Measurements from ENCODE around the gene NCF4.

Gene NCF4

DNA sequence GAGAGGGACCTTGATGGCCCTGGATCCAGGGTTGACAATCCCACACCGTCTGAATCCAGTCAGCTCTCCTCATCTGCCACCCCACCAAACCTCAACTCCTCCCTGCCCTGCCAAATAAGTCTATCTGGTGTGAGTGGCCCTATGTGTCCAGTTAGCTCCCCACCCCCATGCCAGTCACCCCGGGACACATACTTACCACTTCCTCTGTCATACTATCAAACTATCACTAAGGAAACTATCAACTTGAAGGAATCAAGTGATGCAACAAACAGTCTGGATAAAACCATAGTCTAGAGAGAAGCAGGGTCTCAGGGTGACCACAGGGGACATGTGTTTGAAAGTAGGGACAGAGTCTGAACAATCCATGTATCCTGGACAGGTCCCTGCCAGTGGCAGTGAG is 39.4 kb downstream of the NCF4 start:
- Histone ChIP-seq H2AFZ (ENCODE audit: insufficient read depth, low read length, poor library complexity) (no peak overlapping the region), H3K18ac (ENCODE audit: low read length) (no peak overlapping the region), H2AK5ac (ENCODE audit: low read length) (no peak overlapping the region), H2BK12ac (ENCODE audit: low read length) (no peak overlapping the region), H3K4me2 (ENCODE audit: low read length) (no peak overlapping the region), H3K14ac (ENCODE audit: low read length) (no peak overlapping the region), H3K36me3 (ENCODE audit: control insufficient read depth in 1 of 2, insufficient read depth in 2 of 2, low read length in 2 of 2) (no peaks in the 10 kb centered on the region), H3K79me2 (ENCODE audit: control insufficient read depth, insufficient read depth, low read length, poor library complexity) (no peaks in the 10 kb centered on the region), H3K9me3 (ENCODE audit: insufficient read depth, low read depth, low read length) (peaks cover 9% of the 10 kb centered on the region), H2BK5ac (ENCODE audit: low read depth, low read length, poor library complexity) (no peak overlapping the region), H4K91ac (ENCODE audit: low read depth, low read length) (no peak overlapping the region), H3K4ac (ENCODE audit: low read depth, low read length) (no peak overlapping the region), H3K23ac (ENCODE audit: low read length) (no peak overlapping the region), H2BK120ac (ENCODE audit: insufficient read depth, low read length, poor library complexity) (no peak overlapping the region), H3K9ac (ENCODE audit: low read length) (no peak overlapping the region), H4K12ac (ENCODE audit: low read depth, low read length) (no peak overlapping the region), H3K4me3 (ENCODE audit: low read depth, low read length) (no peak overlapping the region), H3K4me1 (ENCODE audit: control insufficient read depth in 1 of 2, insufficient read depth in 2 of 2, low read length in 2 of 2) (peaks cover 4 to 7% of the 10 kb centered on the region in 2 experiments), H3K27me3 (ENCODE audit: insufficient read depth, low read length) (no peaks in the 10 kb centered on the region), H4K8ac (ENCODE audit: low read depth, low read length) (no peak overlapping the region), H3K27ac (ENCODE audit: low read depth, low read length) (no peak overlapping the region), H3K79me1 (ENCODE audit: low read length) (no peaks in the 10 kb centered on the region)
- WGBS (ENCODE audit: extremely low coverage, insufficient coverage, insufficient read length): no CpG with 5 or more reads among the region's 2 CpGs
- no peak for DNase-seq

DNA sequence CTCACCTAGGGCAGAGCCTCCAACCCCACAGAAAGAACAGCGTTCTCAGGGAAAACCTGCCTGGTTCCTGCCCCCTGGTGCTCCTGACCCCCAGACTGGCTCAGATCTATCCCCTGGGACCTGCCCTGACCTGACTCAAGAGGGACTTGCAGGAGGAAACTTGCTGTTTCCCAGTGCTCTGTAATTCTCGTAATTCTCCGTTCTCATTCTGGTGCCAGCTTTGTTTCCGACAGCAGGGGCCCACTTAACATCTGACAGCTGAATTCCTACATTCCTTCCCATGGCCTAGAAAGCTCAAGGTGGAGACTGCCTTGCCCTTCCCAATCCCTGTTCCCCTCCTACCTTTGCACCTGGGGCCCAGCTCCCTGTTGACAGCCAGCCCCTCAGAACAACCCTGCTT is 40.1 kb downstream of the NCF4 start:
- no peak overlapping the region for H2AFZ ChIP-seq (ENCODE audit: insufficient read depth, low read length, poor library complexity)
- no peak overlapping the region for H3K18ac ChIP-seq (ENCODE audit: low read length)
- H4K12ac ChIP-seq (ENCODE audit: low read depth, low read length): no peak overlapping the region
- no peaks in the 10 kb centered on the region for H3K27me3 ChIP-seq (ENCODE audit: insufficient read depth, low read length)
- H3K4me3 ChIP-seq (ENCODE audit: low read depth, low read length): no peak overlapping the region
- H3K4me2 ChIP-seq (ENCODE audit: low read length): no peak overlapping the region
- H4K91ac ChIP-seq (ENCODE audit: low read depth, low read length): no peak overlapping the region
- H2BK120ac ChIP-seq (ENCODE audit: insufficient read depth, low read length, poor library complexity): no peak overlapping the region
- no peak for DNase-seq
- H2AK5ac ChIP-seq (ENCODE audit: low read length): no peak overlapping the region
- WGBS (ENCODE audit: extremely low coverage, insufficient coverage, insufficient read length): no CpG with 5 or more reads among the region's 4 CpGs
- H3K9ac ChIP-seq (ENCODE audit: low read length): no peak overlapping the region
- H3K14ac ChIP-seq (ENCODE audit: low read length): no peak overlapping the region
- H2BK12ac ChIP-seq (ENCODE audit: low read length): no peak overlapping the region
- peaks cover 4 to 7% of the 10 kb centered on the region in 2 experiments for H3K4me1 ChIP-seq (ENCODE audit: control insufficient read depth in 1 of 2, insufficient read depth in 2 of 2, low read length in 2 of 2)
- H4K8ac ChIP-seq (ENCODE audit: low read depth, low read length): no peak overlapping the region
- H3K4ac ChIP-seq (ENCODE audit: low read depth, low read length): no peak overlapping the region
- no peak overlapping the region for H3K27ac ChIP-seq (ENCODE audit: low read depth, low read length)
- no peak overlapping the region for H2BK5ac ChIP-seq (ENCODE audit: low read depth, low read length, poor library complexity)
- no peaks in the 10 kb centered on the region for H3K79me2 ChIP-seq (ENCODE audit: control insufficient read depth, insufficient read depth, low read length, poor library complexity)
- H3K79me1 ChIP-seq (ENCODE audit: low read length): no peaks in the 10 kb centered on the region
- no peaks in the 10 kb centered on the region for H3K36me3 ChIP-seq (ENCODE audit: control insufficient read depth in 1 of 2, insufficient read depth in 2 of 2, low read length in 2 of 2)
- H3K9me3 ChIP-seq (ENCODE audit: insufficient read depth, low read depth, low read length): peaks cover 6% of the 10 kb centered on the region
- H3K23ac ChIP-seq (ENCODE audit: low read length): no peak overlapping the region

DNA sequence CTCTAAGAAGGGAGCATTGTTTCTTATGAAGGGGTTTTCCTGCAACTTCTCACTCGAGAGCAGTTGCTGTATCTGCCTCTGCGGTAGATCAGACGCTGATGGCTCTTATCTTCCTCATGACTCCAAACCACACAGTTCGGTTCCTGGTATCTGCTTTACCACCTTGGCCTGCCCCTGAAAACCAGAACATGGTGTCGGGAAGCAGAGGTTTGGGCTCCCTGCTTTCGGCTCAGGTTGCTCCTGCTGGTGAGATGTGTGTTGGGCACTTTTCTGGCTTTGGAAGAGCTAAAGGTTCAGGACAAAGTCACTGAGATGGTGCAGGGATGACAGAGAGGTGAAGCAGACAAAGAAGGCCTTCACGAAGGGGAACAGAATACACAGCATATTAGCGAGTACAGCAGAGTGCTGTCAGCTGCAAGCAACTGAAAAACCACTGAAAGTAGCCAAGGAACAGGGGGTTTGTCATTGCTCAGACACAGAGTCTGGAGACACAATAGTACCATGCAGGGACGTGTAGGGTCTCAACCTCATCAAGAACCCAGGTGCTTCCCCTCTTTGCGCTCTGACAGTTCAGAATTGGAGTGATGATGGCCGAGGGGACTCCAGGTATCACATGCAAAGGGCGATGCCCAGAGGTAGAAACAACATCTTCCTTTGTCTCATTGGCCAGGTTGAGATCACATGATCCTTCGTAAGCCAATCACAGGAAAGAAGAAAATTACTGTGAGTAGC is 40.8 kb downstream of the NCF4 start:
- Histone ChIP-seq H3K79me1 (ENCODE audit: low read length) (no peaks in the 10 kb centered on the region), H3K4me1 (ENCODE audit: control insufficient read depth in 1 of 2, insufficient read depth in 2 of 2, low read length in 2 of 2) (peaks cover 4 to 7% of the 10 kb centered on the region in 2 experiments), H4K12ac (ENCODE audit: low read depth, low read length) (no peak overlapping the region), H3K27me3 (ENCODE audit: insufficient read depth, low read length) (no peaks in the 10 kb centered on the region), H3K9ac (ENCODE audit: low read length) (no peak overlapping the region), H4K91ac (ENCODE audit: low read depth, low read length) (no peak overlapping the region), H3K36me3 (ENCODE audit: control insufficient read depth in 1 of 2, insufficient read depth in 2 of 2, low read length in 2 of 2) (no peaks in the 10 kb centered on the region), H2AFZ (ENCODE audit: insufficient read depth, low read length, poor library complexity) (no peak overlapping the region), H3K79me2 (ENCODE audit: control insufficient read depth, insufficient read depth, low read length, poor library complexity) (no peaks in the 10 kb centered on the region), H4K8ac (ENCODE audit: low read depth, low read length) (no peak overlapping the region), H3K18ac (ENCODE audit: low read length) (no peak overlapping the region), H3K14ac (ENCODE audit: low read length) (no peak overlapping the region), H3K9me3 (ENCODE audit: insufficient read depth, low read depth, low read length) (peaks cover 6% of the 10 kb centered on the region), H3K4me2 (ENCODE audit: low read length) (no peak overlapping the region), H2BK5ac (ENCODE audit: low read depth, low read length, poor library complexity) (no peak overlapping the region), H3K23ac (ENCODE audit: low read length) (no peak overlapping the region), H3K27ac (ENCODE audit: low read depth, low read length) (no peak overlapping the region), H2BK120ac (ENCODE audit: insufficient read depth, low read length, poor library complexity) (no peak overlapping the region), H3K4me3 (ENCODE audit: low read depth, low read length) (no peak overlapping the region), H3K4ac (ENCODE audit: low read depth, low read length) (no peak overlapping the region), H2AK5ac (ENCODE audit: low read length) (no peak overlapping the region), H2BK12ac (ENCODE audit: low read length) (no peak overlapping the region)
- WGBS (ENCODE audit: extremely low coverage, insufficient coverage, insufficient read length): no CpG with 5 or more reads among the region's 13 CpGs
- DNase-seq: no peak

DNA sequence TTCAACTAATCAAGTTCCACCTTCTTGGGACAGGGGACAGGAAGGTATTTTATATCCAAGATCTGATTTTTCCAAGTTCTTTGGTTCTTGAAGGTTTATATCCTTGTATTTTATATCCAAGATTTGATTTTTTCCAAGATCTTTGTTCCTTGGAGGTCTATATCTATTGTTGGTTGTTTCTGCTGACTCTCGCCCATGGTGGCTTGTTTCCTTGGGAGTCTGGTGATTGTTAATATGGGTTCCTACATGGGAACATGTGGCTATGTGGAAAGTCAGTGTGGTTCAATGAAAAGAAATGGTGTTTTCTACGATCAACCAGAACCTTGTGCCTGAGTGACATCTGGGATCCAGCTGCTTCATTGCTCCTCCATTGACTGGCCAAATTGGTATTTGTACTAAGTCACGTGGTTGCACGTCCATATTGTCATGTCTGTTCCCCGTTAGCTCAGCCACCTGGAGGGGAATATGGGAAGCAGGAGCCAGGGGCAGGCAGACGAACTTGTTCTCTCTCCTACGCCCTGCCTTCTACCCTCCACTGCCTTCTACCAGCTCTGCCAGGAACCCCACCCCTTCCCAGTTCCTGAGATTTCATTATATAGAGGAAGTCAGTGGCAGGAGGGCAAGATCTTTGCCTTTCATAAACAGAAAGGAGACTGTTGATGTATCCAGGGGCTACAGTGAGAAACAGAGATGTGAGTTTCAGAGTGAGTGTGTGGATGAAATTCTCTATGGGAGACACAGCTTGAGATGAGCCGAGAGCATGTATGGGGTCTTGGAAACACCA is 41.5 kb downstream of the NCF4 start:
- no peak overlapping the region for H3K23ac ChIP-seq (ENCODE audit: low read length)
- no peaks in the 10 kb centered on the region for H3K79me1 ChIP-seq (ENCODE audit: low read length)
- no peak overlapping the region for H3K4ac ChIP-seq (ENCODE audit: low read depth, low read length)
- no peak overlapping the region for H3K4me2 ChIP-seq (ENCODE audit: low read length)
- H4K8ac ChIP-seq (ENCODE audit: low read depth, low read length): no peak overlapping the region
- no peak overlapping the region for H3K4me3 ChIP-seq (ENCODE audit: low read depth, low read length)
- no peak overlapping the region for H2AFZ ChIP-seq (ENCODE audit: insufficient read depth, low read length, poor library complexity)
- H4K12ac ChIP-seq (ENCODE audit: low read depth, low read length): no peak overlapping the region
- H2BK5ac ChIP-seq (ENCODE audit: low read depth, low read length, poor library complexity): no peak overlapping the region
- peaks cover 6% of the 10 kb centered on the region for H3K9me3 ChIP-seq (ENCODE audit: insufficient read depth, low read depth, low read length)
- H2BK120ac ChIP-seq (ENCODE audit: insufficient read depth, low read length, poor library complexity): no peak overlapping the region
- no peak for DNase-seq
- H2AK5ac ChIP-seq (ENCODE audit: low read length): no peak overlapping the region
- no peak overlapping the region for H3K18ac ChIP-seq (ENCODE audit: low read length)
- no peak overlapping the region for H3K9ac ChIP-seq (ENCODE audit: low read length)
- peaks cover 4 to 7% of the 10 kb centered on the region in 2 experiments for H3K4me1 ChIP-seq (ENCODE audit: control insufficient read depth in 1 of 2, insufficient read depth in 2 of 2, low read length in 2 of 2)
- H3K27me3 ChIP-seq (ENCODE audit: insufficient read depth, low read length): no peaks in the 10 kb centered on the region
- H3K27ac ChIP-seq (ENCODE audit: low read depth, low read length): no peak overlapping the region
- H4K91ac ChIP-seq (ENCODE audit: low read depth, low read length): no peak overlapping the region
- H3K79me2 ChIP-seq (ENCODE audit: control insufficient read depth, insufficient read depth, low read length, poor library complexity): no peaks in the 10 kb centered on the region
- WGBS (ENCODE audit: extremely low coverage, insufficient coverage, insufficient read length): no CpG with 5 or more reads among the region's 8 CpGs
- no peaks in the 10 kb centered on the region for H3K36me3 ChIP-seq (ENCODE audit: control insufficient read depth in 1 of 2, insufficient read depth in 2 of 2, low read length in 2 of 2)
- H3K14ac ChIP-seq (ENCODE audit: low read length): no peak overlapping the region
- no peak overlapping the region for H2BK12ac ChIP-seq (ENCODE audit: low read length)
